ENCODE results near the gene DPYSL5.

The DPYSL5 gene

GRCh38 chr2:26993768-26994167, 145.8 kb downstream of the DPYSL5 start:
- DNase-seq (ENCODE audit: low spot score), result no peak

GRCh38 chr2:26994983-26995382, 147.1 kb downstream of the DPYSL5 start:
- no peak for DNase-seq (ENCODE audit: low spot score)

GRCh38 chr2:26997394-26997793, 149.5 kb downstream of the DPYSL5 start:
- DNase-seq (ENCODE audit: low spot score), result no peak

- no peak for DNase-seq (ENCODE audit: low spot score)
Measured at GRCh38 chr2:26998323-26998722, 150.4 kb downstream of the DPYSL5 start.

Data from pons (tissue), 1 donor.